B cell (primary cell): ENCODE results near the gene OLFM2. TPM values are rescaled to one million over a fixed set of nuclear protein-coding genes. Genes with fewer than 3 reads are reported as not detected.

ENCODE experiments used
- ATAC-seq: fragments of 200-7000 bp; cut with Tn5 transposase; one replicate; pipeline ENCODE4 v1.10.0; 2021; ENCODE audit warnings: low read depth, mild to moderate bottlenecking, moderate number of reproducible peaks, moderate library complexity
- CTCF ChIA-PET: fragments of 350-600 bp; sonication (Branson Sonifier 250); formaldehyde crosslinking; loops from one replicate; lab custom pipeline; 2021; ENCODE audit warnings: antibody characterized with exemption, inconsistent platforms; lab: Charles Lee
- POLR2A ChIA-PET: fragments of 350-600 bp; sonication (Branson Sonifier 250); formaldehyde crosslinking; loops from one replicate; lab custom pipeline; 2021; ENCODE audit warnings: antibody characterized with exemption; lab: Charles Lee
- DNase-seq: peaks from one replicate; pipeline ENCODE4 v3.0.0; 2013
- H2AFZ ChIP-seq: 2 replicates; pipeline ENCODE4 v1.6.1; 2012; ENCODE audit warnings: mild to moderate bottlenecking, low read depth, low read length; ENCODE audit not compliant: insufficient read depth, poor library complexity, severe bottlenecking
- H3K27ac ChIP-seq, 2 donors: 1 replicate in 1 of 2; 2 replicates in 1 of 2; pipeline ENCODE4 v1.5.1; 2012 to 2013; ENCODE audit warnings: low read length in 2 of 2, mild to moderate bottlenecking in 2 of 2, moderate library complexity in 1 of 2
- H3K27me3 ChIP-seq, 4 experiments: fragments of 200-600 bp in 1 of 4; sonication (generic) in 1 of 4; replicated peaks in 1 of 4; 1 replicate in 2 of 4; 2 replicates in 2 of 4; pipeline versions ENCODE4 v1.6.1 to v1.7.0; 2013 to 2016; ENCODE audit warnings: low read length in 3 of 4, mild to moderate bottlenecking in 2 of 4, mixed read lengths in 1 of 4, moderate library complexity in 1 of 4; ENCODE audit not compliant: insufficient read depth in 4 of 4, control insufficient read depth in 3 of 4; ENCODE audit errors: control extremely low read depth in 1 of 4
- H3K36me3 ChIP-seq, 2 experiments: replicated peaks in 1 of 2; 1 replicate in 1 of 2; 2 replicates in 1 of 2; pipeline versions ENCODE4 v1.6.1 to v1.7.1; 2013; ENCODE audit warnings: low read length in 1 of 2; ENCODE audit not compliant: insufficient read depth in 2 of 2, control insufficient read depth in 1 of 2; ENCODE audit errors: control extremely low read depth in 1 of 2, extremely low read depth in 1 of 2
- H3K4me1 ChIP-seq, 2 donors: fragments of 200-600 bp in 1 of 2; sonication (generic) in 1 of 2; 1 replicate in 1 of 2; 2 replicates in 1 of 2; pipeline versions ENCODE4 v1.5.1 to v1.6.1; 2013 to 2017; ENCODE audit warnings: low read length in 2 of 2; ENCODE audit not compliant: control insufficient read depth in 2 of 2, insufficient read depth in 2 of 2
- H3K4me2 ChIP-seq: replicated peaks from 2 replicates; pipeline ENCODE3; 2012; ENCODE audit warnings: mild to moderate bottlenecking, low read depth, low read length; ENCODE audit not compliant: poor library complexity, severe bottlenecking
- H3K4me3 ChIP-seq, 5 experiments: fragments of 200-600 bp in 1 of 5; sonication (generic) in 1 of 5; 1 replicate in 3 of 5; 2 replicates in 2 of 5; pipeline versions ENCODE4 v1.5.1 to v1.7.0; 2011 to 2016; ENCODE audit warnings: low read length in 4 of 5, mild to moderate bottlenecking in 4 of 5, low read depth in 2 of 5, control low read depth in 1 of 5, moderate library complexity in 1 of 5; ENCODE audit not compliant: insufficient read depth in 1 of 5; ENCODE audit errors: control extremely low read depth in 1 of 5, extremely low read depth in 1 of 5
- H3K79me2 ChIP-seq: fragments of 200-600 bp; sonication (generic); one replicate; pipeline ENCODE4 v1.6.0; 2016; ENCODE audit warnings: low read length; ENCODE audit not compliant: control insufficient read depth, insufficient read depth
- H3K9ac ChIP-seq: fragments of 200-600 bp; sonication (generic); 2 replicates; pipeline ENCODE4 v1.6.1; 2017; ENCODE audit warnings: mild to moderate bottlenecking, low read length, moderate library complexity
- H3K9me3 ChIP-seq, 3 donors: one replicate each; pipeline versions ENCODE4 v1.6.1 to v1.7.1; 2013; ENCODE audit warnings: low read length in 2 of 3; ENCODE audit not compliant: control insufficient read depth in 2 of 3, insufficient read depth in 1 of 3; ENCODE audit errors: control extremely low read depth in 1 of 3
- H4K20me1 ChIP-seq: 2 replicates; pipeline ENCODE4 v1.6.0; 2012; ENCODE audit warnings: mild to moderate bottlenecking, low read length; ENCODE audit not compliant: insufficient read depth, control insufficient read depth, poor library complexity, severe bottlenecking
- H3K27ac Mint-ChIP-seq: one replicate; pipeline ENCODE4 v1.8.0; 2021; ENCODE audit warnings: mixed read lengths
- H3K27me3 Mint-ChIP-seq: one replicate; pipeline ENCODE4 v1.8.0; 2021; ENCODE audit warnings: mixed read lengths
- H3K4me1 Mint-ChIP-seq: one replicate; pipeline ENCODE4 v1.8.0; 2021; ENCODE audit warnings: mixed read lengths
- H3K4me3 Mint-ChIP-seq: one replicate; pipeline ENCODE4 v1.8.0; 2021; ENCODE audit warnings: mixed read lengths
- H3K9me3 Mint-ChIP-seq: one replicate; pipeline ENCODE4 v1.8.0; 2022; ENCODE audit warnings: mixed read lengths; ENCODE audit not compliant: insufficient read depth
- EZH2 ChIP-seq: IDR thresholded peaks from 2 replicates; pipeline ENCODE4 v1.6.1; 2012; ENCODE audit warnings: borderline replicate concordance, low read depth, mild to moderate bottlenecking, moderate library complexity, low read length; ENCODE audit not compliant: insufficient read depth, poor library complexity, severe bottlenecking
- WGBS: methylation state at CpG from one replicate; pipeline ENCODE4 v1.1.5; 2013; ENCODE audit warnings: missing lambda C conversion rate; ENCODE audit not compliant: insufficient coverage; 5-methylcytosine and 5-hydroxymethylcytosine counted together
- intact Hi-C: fragments of 100-400 bp; cut with micrococcal nuclease; formaldehyde crosslinking; loops from one replicate; pipeline ENCODE4 v1.10.0; 2022
- polyA plus RNA-seq: library from polyadenylated mRNA; depleted of rRNA; stranded (reverse); fragments of >200 nt; gene quantifications from 2 replicates; pipeline ENCODE4 v1.2.3, GENCODE V29; 2012
- total RNA-seq, 2 donors: library from RNA; stranded (reverse); fragments of 120-200 nt in 1 of 2; gene quantifications; 1 replicate in 1 of 2; 2 replicates in 1 of 2; pipeline versions ENCODE4 v1.2.3 to v1.2.4, GENCODE V29; 2013 to 2022
- TF ChIP-seq, protein P1 (sequence below): fragments of 200-600 bp; IDR thresholded peaks from one replicate; pipeline ENCODE4 v1.8.0; 2022; ENCODE audit warnings: antibody characterized with exemption, mild to moderate bottlenecking

OLFM2 gene
- total and polyA plus RNA-seq, 2 donors (not counting 1 experiment from before 2014, with no cell fraction given) = 0.15 TPM; not detected in 1

DNA sequence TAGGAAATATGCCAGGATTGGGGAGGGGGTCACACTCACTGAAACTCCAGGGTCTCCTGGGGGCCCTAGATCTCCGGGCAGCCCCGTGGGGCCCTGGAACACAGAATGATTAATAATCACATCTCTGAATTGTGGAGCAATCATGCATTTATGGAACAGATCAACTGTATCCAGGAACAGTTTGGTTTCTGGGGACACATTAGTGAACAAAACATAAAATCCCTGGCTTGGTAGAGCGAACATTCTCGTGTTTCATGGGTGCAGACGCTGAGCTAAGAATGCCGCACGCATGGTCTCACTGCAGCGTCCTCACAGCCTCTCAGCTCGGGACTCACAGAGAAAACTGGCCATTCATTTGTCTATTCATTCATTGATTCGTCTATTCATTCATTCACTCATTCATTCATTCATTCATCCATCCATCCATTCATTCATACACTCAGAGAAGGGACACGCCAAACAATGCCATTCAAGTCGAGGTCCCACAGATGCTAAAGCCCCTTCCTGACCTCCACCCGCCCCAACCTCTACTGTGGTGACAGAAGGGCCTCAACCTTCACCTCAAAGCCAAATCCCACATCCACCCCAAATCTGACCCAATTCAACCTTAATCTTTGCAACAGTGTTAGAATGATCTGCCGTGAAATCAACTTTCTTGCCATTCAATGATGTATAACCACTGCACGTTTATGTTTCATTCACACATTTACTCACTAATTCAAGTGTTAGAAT, 35.0 kb upstream of the OLFM2 start:
- Mint-ChIP-seq H3K4me3 (no peak overlapping the region), H3K4me1 (no peaks in the 10 kb centered on the region), H3K27me3 (peaks cover 24% of the 10 kb centered on the region), H3K9me3 (no peaks in the 10 kb centered on the region), H3K27ac (no peak overlapping the region)
- Histone ChIP-seq H3K27ac (no peak overlapping the region), H3K79me2 (no peaks in the 10 kb centered on the region), H3K9ac (no peak overlapping the region), H4K20me1 (no peaks in the 10 kb centered on the region), H3K27me3 (peaks cover 0 to 27% (median 6%) of the 10 kb centered on the region in 4 experiments), H3K4me3 (no peak overlapping the region), H2AFZ (no peak overlapping the region), H3K36me3 (no peaks in the 10 kb centered on the region), H3K9me3 (peaks cover 0 to 4% (median 0%) of the 10 kb centered on the region in 3 donors), H3K4me2 (no peak overlapping the region), H3K4me1 (no peaks in the 10 kb centered on the region)
- intact Hi-C loops = no loop called here
- 76% methylated on average over 14 of the region's 15 CpGs for WGBS
- POLR2A ChIA-PET = no interaction called here
- CTCF ChIA-PET = no interaction called here
- no peak for ATAC-seq
- DNase-seq = no peak
- no peak for TF ChIP-seq EZH2
- TF ChIP-seq, protein P1, sequence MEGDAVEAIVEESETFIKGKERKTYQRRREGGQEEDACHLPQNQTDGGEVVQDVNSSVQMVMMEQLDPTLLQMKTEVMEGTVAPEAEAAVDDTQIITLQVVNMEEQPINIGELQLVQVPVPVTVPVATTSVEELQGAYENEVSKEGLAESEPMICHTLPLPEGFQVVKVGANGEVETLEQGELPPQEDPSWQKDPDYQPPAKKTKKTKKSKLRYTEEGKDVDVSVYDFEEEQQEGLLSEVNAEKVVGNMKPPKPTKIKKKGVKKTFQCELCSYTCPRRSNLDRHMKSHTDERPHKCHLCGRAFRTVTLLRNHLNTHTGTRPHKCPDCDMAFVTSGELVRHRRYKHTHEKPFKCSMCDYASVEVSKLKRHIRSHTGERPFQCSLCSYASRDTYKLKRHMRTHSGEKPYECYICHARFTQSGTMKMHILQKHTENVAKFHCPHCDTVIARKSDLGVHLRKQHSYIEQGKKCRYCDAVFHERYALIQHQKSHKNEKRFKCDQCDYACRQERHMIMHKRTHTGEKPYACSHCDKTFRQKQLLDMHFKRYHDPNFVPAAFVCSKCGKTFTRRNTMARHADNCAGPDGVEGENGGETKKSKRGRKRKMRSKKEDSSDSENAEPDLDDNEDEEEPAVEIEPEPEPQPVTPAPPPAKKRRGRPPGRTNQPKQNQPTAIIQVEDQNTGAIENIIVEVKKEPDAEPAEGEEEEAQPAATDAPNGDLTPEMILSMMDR = no peak

DNA sequence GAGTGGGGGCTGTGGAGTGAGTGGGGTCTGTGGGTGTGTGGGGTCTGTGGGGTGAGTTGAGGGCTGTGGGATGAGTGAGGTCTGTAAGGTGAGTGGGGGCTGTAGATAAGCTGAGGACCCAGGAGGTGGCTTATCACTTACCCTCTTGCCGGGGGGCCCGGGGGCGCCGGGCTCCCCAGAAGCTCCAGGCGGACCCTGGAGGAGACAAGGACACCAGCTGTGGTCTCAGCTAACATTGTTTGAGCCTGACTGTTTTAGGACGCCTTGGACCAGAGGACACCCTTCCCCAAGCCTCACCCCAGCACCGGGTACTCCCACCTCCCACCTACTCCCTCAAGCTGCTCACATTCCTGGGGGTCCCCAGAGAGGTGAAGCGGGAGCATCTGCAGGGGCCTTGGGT, 34.2 kb upstream of the OLFM2 start:
- Histone ChIP-seq H3K4me3 (no peak overlapping the region), H2AFZ (no peak overlapping the region), H3K9ac (no peak overlapping the region), H3K4me1 (no peaks in the 10 kb centered on the region), H3K4me2 (no peak overlapping the region), H3K27me3 (peaks cover 0 to 33% (median 6%) of the 10 kb centered on the region in 4 experiments), H3K27ac (no peak overlapping the region), H4K20me1 (no peaks in the 10 kb centered on the region), H3K36me3 (no peaks in the 10 kb centered on the region), H3K9me3 (peaks cover 0 to 4% (median 0%) of the 10 kb centered on the region in 3 donors), H3K79me2 (no peaks in the 10 kb centered on the region)
- DNase-seq = no peak
- peaks cover 30% of the 10 kb centered on the region for H3K27me3 Mint-ChIP-seq
- ATAC-seq = no peak
- no peaks in the 10 kb centered on the region for H3K4me1 Mint-ChIP-seq
- H3K27ac Mint-ChIP-seq = no peak overlapping the region
- intact Hi-C loops = no loop called here
- ChIA-PET POLR2A (no interaction called here), CTCF (no interaction called here)
- no peak for TF ChIP-seq EZH2
- TF ChIP-seq, protein P1 = no peak
- no peak overlapping the region for H3K4me3 Mint-ChIP-seq
- WGBS = 88% methylated on average over 7 of the region's 8 CpGs
- no peaks in the 10 kb centered on the region for H3K9me3 Mint-ChIP-seq
